GM19395 (cell line): ENCODE measurements around the gene GGA2.
"Not testable (repeated sequence)": the region's sequence is repeated elsewhere in the genome, so short reads cannot be mapped to it uniquely, and the experiment has no call there.

Source experiments
- ATAC-seq: cut with Tn5 transposase; IDR thresholded peaks from one replicate; pipeline ENCODE4 v1.9.1; 2021; ENCODE audit warnings: mild to moderate bottlenecking, moderate library complexity; ENCODE audit not compliant: unreplicated experiment

GGA2 gene, protein sequence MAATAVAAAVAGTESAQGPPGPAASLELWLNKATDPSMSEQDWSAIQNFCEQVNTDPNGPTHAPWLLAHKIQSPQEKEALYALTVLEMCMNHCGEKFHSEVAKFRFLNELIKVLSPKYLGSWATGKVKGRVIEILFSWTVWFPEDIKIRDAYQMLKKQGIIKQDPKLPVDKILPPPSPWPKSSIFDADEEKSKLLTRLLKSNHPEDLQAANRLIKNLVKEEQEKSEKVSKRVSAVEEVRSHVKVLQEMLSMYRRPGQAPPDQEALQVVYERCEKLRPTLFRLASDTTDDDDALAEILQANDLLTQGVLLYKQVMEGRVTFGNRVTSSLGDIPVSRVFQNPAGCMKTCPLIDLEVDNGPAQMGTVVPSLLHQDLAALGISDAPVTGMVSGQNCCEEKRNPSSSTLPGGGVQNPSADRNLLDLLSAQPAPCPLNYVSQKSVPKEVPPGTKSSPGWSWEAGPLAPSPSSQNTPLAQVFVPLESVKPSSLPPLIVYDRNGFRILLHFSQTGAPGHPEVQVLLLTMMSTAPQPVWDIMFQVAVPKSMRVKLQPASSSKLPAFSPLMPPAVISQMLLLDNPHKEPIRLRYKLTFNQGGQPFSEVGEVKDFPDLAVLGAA

DNA sequence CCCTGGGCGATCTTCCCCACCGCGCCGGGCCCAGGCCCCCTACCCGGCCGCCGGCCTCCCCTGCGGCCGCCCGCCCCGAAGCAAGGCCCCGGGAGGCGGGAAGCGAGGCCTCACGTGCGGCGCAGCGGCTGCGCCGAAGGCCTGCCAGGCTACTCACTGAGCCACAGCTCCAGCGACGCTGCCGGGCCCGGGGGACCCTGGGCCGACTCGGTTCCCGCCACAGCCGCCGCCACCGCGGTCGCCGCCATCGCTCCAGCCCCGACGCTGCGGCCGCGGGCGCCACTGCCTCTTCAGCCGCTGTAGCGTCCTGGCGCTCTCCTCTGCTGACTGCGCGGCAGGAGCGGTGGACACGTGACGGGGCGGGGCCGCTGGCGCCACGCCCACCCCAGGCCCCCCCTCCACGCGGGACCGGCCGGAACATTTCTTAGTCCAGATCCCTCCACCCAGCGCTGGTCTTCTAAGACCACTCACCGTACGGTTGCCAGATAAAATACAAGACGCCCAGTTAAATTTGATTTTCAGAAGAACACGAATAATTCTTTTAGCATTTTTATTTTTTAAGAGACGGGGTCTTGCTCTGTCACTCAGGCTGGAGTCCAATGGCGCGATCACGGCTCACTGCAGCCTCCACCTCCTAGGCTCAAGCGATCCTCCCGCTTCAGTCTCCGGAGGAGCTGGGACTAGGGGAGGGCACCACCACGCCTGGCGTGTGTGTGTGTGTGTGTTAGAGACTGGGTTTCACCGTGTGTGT is at the start of gene GGA2:
TSS of gene GGA2 (minus strand) at position 331 of the 751 bp plus-strand sequence. CDS start at position 248, 83 bp downstream.
- ATAC-seq, result peak; percentile 78

DNA sequence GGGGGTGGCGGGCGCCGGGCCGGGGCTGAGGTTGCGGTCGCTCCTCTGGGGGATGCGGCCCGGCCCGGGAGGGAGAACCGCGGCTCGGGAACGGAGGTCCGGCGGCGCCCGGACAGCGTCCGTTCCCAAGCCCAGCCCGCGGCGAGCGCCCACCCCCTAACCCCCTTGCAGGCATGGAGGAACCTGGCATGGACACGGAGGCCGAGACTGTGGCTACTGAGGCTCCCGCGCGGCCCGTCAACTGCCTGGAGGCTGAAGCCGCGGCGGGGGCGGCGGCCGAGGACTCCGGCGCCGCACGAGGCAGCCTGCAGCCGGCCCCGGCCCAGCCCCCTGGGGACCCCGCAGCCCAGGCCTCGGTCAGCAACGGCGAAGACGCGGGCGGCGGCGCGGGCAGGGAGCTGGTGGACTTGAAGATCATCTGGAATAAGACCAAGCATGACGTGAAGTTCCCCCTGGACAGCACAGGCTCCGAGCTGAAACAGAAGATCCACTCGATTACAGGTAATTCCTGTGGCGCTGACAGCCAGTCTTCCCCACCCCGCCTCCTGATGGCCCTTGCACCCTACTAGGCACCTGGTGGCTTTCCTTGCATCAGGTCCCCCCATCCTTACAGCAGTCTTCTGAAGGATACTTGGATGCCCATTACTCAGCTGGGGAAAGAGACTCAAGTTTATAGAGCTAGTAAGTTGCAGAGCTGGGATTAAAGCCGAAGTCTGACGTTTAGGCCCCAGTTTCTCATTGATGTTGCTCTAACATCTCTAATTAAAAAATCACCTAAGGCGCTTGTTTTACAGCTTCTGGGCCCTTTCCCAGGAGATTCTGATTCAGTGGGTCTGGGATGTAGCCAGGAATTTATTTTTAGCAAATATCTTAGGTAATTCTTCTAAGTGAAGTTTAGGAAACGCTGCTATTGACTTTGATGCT is 47.7 kb upstream of the GGA2 start:
- ATAC-seq, result peak; percentile 11

- ATAC-seq, result peak; percentile 93
Observed at GRCh38 chr16:23556881-23557778, 46.8 kb upstream of the GGA2 start, which contains the start of the genes EARS2 and UBFD1. TSS of gene EARS2 (minus strand) at chr16:23557350. CDS start at chr16:23557343, 7 bp downstream. TSS of gene UBFD1 (plus strand) at chr16:23557727. CDS start at chr16:23557743, 16 bp downstream.

DNA sequence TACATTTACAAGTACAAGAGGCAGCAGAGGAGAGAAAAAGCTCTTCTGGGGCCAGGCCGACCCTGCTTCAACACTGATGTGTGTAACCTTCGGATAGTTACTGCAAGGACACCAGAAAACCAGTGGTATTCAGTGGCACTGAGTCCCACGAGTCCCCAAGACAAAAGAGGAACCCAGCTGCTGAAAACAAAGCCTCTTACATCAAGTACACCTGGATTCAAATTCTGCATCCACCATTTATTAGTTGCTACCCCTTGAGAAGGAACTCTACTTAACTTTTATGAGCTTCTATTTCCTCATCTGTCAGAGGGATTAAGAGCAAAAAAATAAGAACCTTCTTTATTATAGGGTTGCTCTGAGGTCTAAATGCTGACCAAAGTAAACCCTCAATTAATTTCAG is 44.2 kb upstream of the GGA2 start:
- ATAC-seq, result no peak

DNA sequence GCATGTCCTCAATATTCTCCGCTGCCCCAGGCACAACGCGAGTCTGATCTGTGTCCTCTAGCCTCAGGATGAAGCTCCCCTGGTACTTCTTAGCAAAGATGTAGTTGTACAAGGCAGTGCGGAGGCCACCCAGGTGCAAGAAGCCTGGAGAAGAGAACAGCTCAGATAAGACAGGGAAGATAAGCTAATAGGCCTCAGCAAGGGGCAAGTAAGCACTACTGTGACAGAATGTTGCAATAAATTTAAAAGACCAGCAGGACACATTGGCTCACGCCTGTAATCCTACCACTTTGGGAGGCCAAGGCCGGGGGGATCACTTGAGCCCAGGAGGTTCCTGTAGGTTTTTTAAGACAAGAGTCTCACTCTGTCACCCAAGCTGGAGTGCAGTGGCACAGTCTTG is 41.9 kb upstream of the GGA2 start:
- no peak for ATAC-seq

- no peak for ATAC-seq
Observed at GRCh38 chr16:23549938-23550337, 39.6 kb upstream of the GGA2 start.

- ATAC-seq, result no peak
Observed at GRCh38 chr16:23544436-23544835, 34.1 kb upstream of the GGA2 start.

GRCh38 chr16:23540817-23541178 is 30.5 kb upstream of the GGA2 start:
- not testable (repeated sequence) for ATAC-seq

DNA sequence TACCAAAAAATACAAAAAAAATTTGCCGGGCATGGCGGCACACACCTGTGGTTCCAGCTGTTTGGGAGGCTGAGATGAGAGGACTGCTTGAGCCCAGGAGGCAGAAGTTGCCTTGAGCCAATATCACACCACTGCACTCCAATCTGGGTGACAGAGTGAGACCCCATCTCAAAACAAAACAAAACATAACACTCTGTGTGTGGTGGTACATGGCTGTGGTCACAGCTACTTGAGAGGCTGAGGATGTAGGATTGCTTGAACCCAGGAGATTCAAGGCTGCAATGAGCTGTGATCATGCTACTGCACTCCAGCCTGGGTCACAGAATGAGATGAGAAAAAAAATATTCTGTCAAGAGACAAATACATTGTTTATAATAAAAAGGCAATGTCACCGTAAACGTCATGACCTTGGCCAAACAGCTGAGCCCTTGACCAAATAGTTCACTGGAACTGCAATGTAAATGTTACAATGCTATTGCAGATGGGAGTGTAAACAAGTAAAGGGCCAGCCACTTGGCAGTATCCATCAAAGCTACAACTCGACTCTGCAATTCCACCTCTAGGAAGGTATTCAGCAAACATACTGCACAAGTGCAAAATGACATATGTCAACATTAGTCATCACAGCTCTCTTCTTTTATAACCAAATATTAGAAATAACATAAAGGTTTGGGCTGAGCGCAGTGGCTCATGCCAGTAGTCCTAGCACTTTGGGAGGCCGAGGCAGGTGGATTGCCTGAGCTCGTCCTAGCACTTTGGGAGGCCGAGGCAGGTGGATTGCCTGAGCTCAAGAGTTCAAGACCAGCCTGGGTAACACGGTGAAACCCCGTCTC is 29.9 kb upstream of the GGA2 start:
- no peak for ATAC-seq

- ATAC-seq, result no peak
Observed at GRCh38 chr16:23538919-23539278, 28.6 kb upstream of the GGA2 start.

GRCh38 chr16:23537390-23537789 is 27.1 kb upstream of the GGA2 start:
- ATAC-seq, result no peak

GRCh38 chr16:23535901-23536300 is 25.6 kb upstream of the GGA2 start:
- no peak for ATAC-seq

- ATAC-seq, result no peak
Observed at GRCh38 chr16:23534868-23535860, 24.9 kb upstream of the GGA2 start.

DNA sequence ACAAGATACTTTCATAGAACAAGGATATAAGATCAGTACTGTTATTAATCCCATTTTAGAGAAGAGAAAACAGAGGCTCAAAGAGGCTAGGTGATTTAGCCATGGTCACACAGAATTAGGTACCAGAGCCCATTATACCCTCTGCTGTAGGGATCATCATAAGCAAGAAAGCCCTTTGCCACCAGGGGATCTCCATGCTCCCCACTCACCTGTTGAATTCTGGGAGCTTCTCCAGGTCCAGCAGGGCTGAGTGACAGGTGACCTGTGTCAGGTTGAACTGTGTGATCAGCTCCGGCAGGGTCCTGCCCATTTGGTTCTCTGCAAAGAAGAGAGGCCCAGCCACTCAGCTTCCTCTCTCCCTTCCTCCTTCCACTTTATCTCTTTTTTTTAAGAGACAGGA is 22.2 kb upstream of the GGA2 start:
- no peak for ATAC-seq

DNA sequence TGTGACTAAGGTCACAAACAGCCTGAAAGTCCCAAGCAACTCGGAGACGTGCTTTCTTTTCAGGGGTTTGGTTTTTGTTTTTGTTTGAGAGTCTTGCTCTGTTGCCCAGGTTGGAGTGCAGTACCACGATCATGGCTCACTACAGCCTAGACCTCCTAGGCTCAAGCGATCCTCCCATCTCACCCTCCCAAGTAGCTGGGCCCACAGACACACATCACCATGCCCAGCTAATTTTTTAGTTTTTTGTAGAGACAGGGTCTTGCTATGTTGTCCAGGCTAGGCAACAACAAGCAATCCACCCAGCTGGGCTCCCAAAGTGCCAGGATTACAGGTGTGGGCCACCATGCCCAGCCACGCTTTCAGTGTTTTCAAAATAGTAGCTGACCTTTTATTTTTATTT is 19.8 kb upstream of the GGA2 start:
- ATAC-seq, result no peak

- no peak for ATAC-seq
Observed at GRCh38 chr16:23528644-23529310, 18.5 kb upstream of the GGA2 start.
